ENCODE measurements around the gene SAMSN1.

DNA sequence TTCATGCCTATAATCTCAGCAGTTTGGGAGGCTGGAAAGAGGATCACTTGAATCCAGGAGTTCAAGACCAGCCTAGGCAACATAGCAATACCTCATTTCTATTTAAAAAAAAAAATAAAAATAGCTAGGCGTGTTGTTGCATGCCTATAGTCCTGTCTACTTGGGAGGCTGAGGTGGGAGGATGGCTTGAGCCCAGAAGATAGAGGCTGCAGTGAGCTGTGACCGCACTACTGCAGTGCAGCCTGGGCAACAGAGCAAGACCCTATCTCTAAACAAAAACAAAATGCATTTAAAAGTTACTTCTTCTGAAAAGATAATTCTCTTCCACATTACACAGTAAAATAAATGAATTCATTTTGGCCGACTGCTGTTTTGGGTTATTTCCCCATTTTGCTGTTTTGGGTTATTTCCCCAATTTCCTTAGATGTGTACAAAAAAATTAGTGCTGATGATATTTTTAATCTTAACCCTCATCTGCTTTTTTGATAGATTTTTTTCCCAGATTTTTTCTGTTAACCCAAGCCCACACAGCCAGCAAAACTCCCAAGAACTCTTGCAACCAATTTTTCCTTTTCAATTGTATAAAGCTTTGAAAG is 23.0 kb upstream of the SAMSN1 start:
- TF ChIP-seq POLR2A (IDR thresholded peaks at IDR 0.05) (no peak), CTCF (IDR thresholded peaks at IDR 0.05) (no peak)

Measured in adrenal gland (tissue), 5 donors.